ENCODE measurements around the gene NUDT16L1. TPM values are rescaled to one million over a fixed set of nuclear protein-coding genes. Genes with fewer than 3 reads are reported as not detected.

Gene NUDT16L1
- total RNA-seq, 2 experiments from 2014 or later = 14.9 to 15.9 TPM

DNA sequence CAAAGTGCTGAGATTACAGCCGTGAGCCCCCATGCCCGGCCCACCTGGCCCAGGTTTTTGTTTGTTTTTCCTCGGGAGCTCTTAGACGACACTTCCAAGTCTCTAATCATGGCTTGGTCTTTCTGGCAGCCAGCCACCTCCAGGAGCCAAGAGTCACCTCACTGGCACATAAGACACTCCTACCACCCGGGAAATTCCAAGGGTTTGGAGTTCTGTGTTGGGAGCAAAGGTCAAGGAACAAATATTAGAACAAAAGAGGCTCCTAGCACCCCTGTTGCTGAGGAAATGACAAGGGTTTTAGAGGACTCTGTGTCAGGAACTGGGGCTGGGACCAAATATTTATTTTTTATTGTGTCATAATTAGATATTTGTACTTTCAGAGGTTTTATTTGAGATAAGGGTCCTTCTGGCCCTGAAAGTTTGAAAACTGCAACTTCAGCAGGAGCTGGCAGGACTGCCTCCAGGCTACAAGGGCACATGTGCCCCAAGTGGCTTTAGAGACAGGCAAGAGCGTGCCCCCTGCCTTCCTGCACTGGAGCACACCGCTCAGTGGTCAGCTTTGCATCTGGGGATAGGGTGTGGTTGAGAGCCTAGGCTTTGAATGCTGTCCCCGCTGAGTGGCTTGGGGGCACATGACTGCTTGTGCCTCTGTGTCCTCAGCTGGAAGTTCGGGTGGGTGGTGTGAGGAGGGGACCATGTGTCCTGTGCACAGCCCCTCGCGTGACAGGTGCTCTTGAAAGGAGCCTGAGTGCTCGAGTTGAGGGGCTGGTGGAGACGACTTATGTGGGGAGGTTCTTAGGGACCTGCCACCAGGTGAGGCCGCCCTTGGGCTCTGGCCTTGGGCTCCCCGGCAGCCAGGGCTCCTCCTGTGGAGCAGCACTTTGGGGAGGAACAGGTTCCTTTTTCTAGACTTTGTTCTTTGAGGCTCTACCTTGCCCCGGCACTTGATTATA is 39.1 kb upstream of the NUDT16L1 start:
- BruUV-seq (replicated peaks) = no TSS peak
- TF ChIP-seq EZH2phosphoT487 (IDR thresholded peaks at IDR 0.05; ENCODE audit: borderline replicate concordance, low read depth, low read length) (no peak), CTCF (conservative IDR thresholded peaks at IDR 0.05; ENCODE audit: low read length) (no peak)
- CTCF ChIA-PET (ENCODE audit: unreplicated experiment) = no interaction called here
- Histone ChIP-seq H3K9me2 (ENCODE audit: insufficient read depth, low read length) (no peaks in the 10 kb centered on the region), H2AFZ (ENCODE audit: low read length) (no peak overlapping the region), H3K4me1 (ENCODE audit: insufficient read depth, low read length, poor library complexity, severe bottlenecking) (no peaks in the 10 kb centered on the region), H3K9me3 (ENCODE audit: low read length) (no peaks in the 10 kb centered on the region), H3K4me2 (ENCODE audit: low read length) (no peak overlapping the region), H3K79me2 (ENCODE audit: insufficient read depth, low read depth, low read length) (no peaks in the 10 kb centered on the region), H4K20me1 (ENCODE audit: insufficient read depth, low read length) (no peaks in the 10 kb centered on the region), H3K4me3 (ENCODE audit: low read depth, low read length, poor library complexity, severe bottlenecking) (no peak overlapping the region), H3K27ac (ENCODE audit: low read depth, low read length, poor library complexity, severe bottlenecking) (no peak overlapping the region), H3K36me3 (ENCODE audit: insufficient read depth, low read length) (peaks cover 23% of the 10 kb centered on the region; the same call in 1 of the 2 replicates)
- DNase-seq (ENCODE audit: low spot score) = no peak
- intact Hi-C loops (cut with micrococcal nuclease; ENCODE audit: unreplicated experiment) = no loop called here
- POLR2A ChIA-PET = no interaction called here

DNA sequence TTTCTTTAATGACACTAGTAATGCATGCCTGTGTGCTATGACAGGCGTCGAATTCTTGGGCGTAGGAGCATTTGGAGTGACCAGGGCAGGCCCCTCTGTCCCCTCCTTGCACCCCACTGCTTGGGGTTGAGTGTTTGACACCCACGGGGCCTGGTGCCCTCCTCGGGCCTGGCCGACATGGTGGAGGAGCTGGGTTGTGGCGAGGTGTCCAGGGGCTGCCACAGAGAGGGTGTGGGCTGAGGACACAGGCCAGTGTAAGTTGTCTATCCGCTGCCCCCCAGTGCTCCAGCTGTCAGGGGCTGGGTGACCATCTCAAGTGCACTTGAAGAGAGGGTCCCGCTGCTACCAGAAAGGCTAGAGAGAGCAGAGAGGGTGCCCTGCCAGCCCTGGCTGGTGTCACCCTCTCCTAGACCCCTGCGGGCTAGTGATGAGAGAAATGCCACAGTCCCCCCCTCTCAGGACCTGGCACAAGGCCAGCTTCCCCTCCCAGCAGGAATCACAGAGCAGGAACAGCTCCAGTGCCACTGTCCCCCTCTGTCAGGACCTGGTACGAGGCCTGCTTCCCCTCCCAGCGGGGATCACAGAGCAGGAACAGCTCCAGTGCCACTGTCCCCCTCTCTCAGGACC is 38.3 kb upstream of the NUDT16L1 start:
- Histone ChIP-seq H3K4me3 (ENCODE audit: low read depth, low read length, poor library complexity, severe bottlenecking) (no peak overlapping the region), H3K27ac (ENCODE audit: low read depth, low read length, poor library complexity, severe bottlenecking) (no peak overlapping the region), H3K4me2 (ENCODE audit: low read length) (no peak overlapping the region), H3K4me1 (ENCODE audit: insufficient read depth, low read length, poor library complexity, severe bottlenecking) (no peaks in the 10 kb centered on the region), H3K36me3 (ENCODE audit: insufficient read depth, low read length) (peaks cover 23% of the 10 kb centered on the region; the same call in 1 of the 2 replicates), H3K9me2 (ENCODE audit: insufficient read depth, low read length) (no peaks in the 10 kb centered on the region), H2AFZ (ENCODE audit: low read length) (no peak overlapping the region), H3K9me3 (ENCODE audit: low read length) (no peaks in the 10 kb centered on the region), H3K79me2 (ENCODE audit: insufficient read depth, low read depth, low read length) (no peaks in the 10 kb centered on the region), H4K20me1 (ENCODE audit: insufficient read depth, low read length) (no peaks in the 10 kb centered on the region)
- POLR2A ChIA-PET = no interaction called here
- CTCF ChIA-PET (ENCODE audit: unreplicated experiment) = no interaction called here
- intact Hi-C loops (cut with micrococcal nuclease; ENCODE audit: unreplicated experiment) = no loop called here
- BruUV-seq (replicated peaks) = no TSS peak
- no peak for DNase-seq (ENCODE audit: low spot score)
- no peak for TF ChIP-seq CTCF (conservative IDR thresholded peaks at IDR 0.05; ENCODE audit: low read length)
- no peak for TF ChIP-seq EZH2phosphoT487 (IDR thresholded peaks at IDR 0.05; ENCODE audit: borderline replicate concordance, low read depth, low read length)

- DNase-seq (ENCODE audit: low spot score) = no peak
- H3K9me3 ChIP-seq (ENCODE audit: low read length) = no peaks in the 10 kb centered on the region
- no peaks in the 10 kb centered on the region for H3K9me2 ChIP-seq (ENCODE audit: insufficient read depth, low read length)
- H3K4me2 ChIP-seq (ENCODE audit: low read length) = no peak overlapping the region
- H3K27ac ChIP-seq (ENCODE audit: low read depth, low read length, poor library complexity, severe bottlenecking) = no peak overlapping the region
- POLR2A ChIA-PET = no interaction called here
- no peaks in the 10 kb centered on the region for H3K79me2 ChIP-seq (ENCODE audit: insufficient read depth, low read depth, low read length)
- CTCF ChIA-PET (ENCODE audit: unreplicated experiment) = no interaction called here
- no TSS peak for BruUV-seq (replicated peaks)
- no peaks in the 10 kb centered on the region for H3K4me1 ChIP-seq (ENCODE audit: insufficient read depth, low read length, poor library complexity, severe bottlenecking)
- H3K36me3 ChIP-seq (ENCODE audit: insufficient read depth, low read length) = peaks cover 22% of the 10 kb centered on the region; the same call in 1 of the 2 replicates
- H3K4me3 ChIP-seq (ENCODE audit: low read depth, low read length, poor library complexity, severe bottlenecking) = no peak overlapping the region
- intact Hi-C loops (cut with micrococcal nuclease; ENCODE audit: unreplicated experiment) = no loop called here
- TF ChIP-seq EZH2phosphoT487 (IDR thresholded peaks at IDR 0.05; ENCODE audit: borderline replicate concordance, low read depth, low read length) (no peak), CTCF (conservative IDR thresholded peaks at IDR 0.05; ENCODE audit: low read length) (no peak)
- H2AFZ ChIP-seq (ENCODE audit: low read length) = no peak overlapping the region
- H4K20me1 ChIP-seq (ENCODE audit: insufficient read depth, low read length) = no peaks in the 10 kb centered on the region
These were observed 37.6 kb upstream of the NUDT16L1 start for GRCh38 chr16:4655801-4656200.
